ENCODE measurements around the gene ANKRD42.

DNA sequence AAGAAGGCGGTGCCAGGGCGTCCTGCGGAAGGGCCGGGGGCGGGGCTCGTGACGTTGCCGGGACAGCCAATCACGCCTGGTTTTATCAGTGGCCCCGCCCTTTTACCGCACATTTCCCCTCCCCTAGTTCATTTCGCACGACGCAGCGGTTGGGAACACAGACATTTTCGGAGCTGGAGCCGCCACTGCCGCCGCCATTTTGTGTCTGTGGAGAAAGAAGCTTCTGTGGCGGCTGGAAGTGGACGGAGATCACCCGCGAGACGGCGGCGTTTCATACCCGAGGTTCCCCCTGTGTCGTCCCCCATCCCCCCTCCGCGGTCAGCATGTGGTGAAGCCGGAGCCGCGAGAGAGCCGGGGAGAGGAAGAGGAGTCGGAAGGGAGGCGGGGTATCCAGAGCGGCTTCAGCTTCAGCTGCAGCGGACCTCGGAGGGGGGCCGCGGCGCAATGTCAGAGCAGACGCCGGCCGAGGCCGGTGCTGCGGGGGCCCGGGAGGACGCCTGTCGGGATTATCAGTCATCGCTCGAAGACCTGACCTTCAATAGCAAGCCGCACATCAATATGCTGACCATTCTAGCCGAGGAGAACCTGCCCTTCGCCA, 36.4 kb upstream of the ANKRD42 start, which contains the start of gene PCF11:
- TF ChIP-seq GATA2 (IDR thresholded peaks at IDR 0.05; ENCODE audit: insufficient read depth, insufficient read length, low read depth, low read length) (no peak), POLR2A (IDR thresholded peaks at IDR 0.05; ENCODE audit: low read depth, low read length) (peak; percentile 98), EZH2 (IDR thresholded peaks at IDR 0.05; ENCODE audit: borderline replicate concordance, low read depth, low read length, severe bottlenecking) (no peak)
- TF ChIP-seq, protein P1, sequence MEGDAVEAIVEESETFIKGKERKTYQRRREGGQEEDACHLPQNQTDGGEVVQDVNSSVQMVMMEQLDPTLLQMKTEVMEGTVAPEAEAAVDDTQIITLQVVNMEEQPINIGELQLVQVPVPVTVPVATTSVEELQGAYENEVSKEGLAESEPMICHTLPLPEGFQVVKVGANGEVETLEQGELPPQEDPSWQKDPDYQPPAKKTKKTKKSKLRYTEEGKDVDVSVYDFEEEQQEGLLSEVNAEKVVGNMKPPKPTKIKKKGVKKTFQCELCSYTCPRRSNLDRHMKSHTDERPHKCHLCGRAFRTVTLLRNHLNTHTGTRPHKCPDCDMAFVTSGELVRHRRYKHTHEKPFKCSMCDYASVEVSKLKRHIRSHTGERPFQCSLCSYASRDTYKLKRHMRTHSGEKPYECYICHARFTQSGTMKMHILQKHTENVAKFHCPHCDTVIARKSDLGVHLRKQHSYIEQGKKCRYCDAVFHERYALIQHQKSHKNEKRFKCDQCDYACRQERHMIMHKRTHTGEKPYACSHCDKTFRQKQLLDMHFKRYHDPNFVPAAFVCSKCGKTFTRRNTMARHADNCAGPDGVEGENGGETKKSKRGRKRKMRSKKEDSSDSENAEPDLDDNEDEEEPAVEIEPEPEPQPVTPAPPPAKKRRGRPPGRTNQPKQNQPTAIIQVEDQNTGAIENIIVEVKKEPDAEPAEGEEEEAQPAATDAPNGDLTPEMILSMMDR (IDR thresholded peaks at IDR 0.05; ENCODE audit: extremely low read depth in 1 of 2, insufficient read depth in 1 of 2, low read depth in 1 of 2, low read length in 2 of 2) = no peak
